ENCODE measurements around the gene ATP2B2.

ATP2B2 gene

DNA sequence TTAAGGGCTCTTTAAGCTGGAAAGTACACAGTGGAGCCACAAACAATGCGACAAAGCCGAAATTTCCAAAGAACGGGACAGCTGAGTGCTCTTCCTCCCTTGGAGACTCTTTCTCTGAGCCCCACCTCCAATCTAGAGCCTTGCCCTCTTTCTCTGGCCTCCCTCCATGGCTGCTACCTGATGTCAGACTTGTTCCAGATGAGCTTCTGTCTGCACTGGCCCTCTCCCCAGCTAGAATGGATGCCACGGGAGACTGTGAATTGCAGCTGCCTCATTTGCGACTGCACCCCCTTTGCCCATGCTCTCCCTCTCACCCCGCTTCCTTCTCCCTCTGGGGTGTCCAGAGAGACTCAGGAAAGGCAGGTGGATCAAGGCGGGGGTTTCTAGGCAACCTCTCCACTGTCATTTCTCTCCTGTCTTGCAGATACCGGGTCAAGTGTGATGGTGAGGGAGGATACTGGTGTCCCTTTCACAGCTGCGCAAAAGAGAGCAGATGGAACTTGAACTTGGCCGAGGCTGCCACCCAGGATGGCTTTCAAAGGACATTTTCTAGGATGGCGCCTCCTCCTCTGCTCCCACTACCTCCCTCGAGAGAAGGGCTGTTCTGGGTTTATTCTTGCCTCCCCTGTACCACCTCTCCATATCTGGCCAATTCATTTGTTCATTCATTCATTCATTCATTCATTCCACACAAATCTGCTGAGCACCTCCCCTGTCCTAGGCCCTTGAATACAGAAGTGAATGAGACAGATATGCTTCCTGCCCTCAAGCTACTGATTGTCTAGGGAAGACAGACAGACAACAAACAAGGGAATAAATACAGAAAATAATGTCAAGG lies 12.8 kb downstream of the ATP2B2 start:
- DNase-seq = no peak

DNA sequence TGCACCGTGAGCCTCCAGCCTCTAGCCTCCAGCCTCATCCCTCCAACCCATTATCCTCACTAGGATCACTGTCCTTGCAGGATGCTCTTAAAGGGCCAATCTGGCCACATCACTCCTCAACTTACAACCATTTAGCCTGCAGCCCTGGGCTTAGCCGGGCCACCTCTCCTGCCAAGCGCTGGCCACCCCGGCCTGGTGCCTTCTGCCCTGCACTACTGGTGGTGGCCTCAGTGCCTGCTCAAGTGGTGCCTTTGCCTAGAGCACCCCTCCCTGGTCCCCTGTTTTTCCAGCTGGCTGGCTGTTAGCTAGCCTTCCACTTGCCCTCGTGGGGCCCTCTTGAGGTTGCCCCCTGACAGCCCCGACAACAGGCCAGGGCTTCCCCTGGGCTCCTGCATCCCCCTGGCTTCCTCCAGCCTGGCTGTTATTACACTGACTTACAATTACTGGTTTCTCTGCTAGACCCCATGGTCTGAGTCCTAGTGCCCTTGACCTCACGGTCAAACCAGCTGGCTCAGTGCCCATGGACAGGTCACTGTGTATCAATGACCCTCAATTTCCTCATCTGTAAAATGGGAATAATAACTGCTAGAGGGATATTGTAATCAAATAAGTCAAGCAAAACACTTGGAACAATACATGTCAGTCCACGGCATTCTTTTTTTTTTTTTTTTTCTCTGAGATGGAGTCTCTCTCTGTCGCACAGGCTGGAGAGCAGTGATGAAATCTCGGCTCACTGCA lies 15.5 kb downstream of the ATP2B2 start:
- no peak for DNase-seq

DNA sequence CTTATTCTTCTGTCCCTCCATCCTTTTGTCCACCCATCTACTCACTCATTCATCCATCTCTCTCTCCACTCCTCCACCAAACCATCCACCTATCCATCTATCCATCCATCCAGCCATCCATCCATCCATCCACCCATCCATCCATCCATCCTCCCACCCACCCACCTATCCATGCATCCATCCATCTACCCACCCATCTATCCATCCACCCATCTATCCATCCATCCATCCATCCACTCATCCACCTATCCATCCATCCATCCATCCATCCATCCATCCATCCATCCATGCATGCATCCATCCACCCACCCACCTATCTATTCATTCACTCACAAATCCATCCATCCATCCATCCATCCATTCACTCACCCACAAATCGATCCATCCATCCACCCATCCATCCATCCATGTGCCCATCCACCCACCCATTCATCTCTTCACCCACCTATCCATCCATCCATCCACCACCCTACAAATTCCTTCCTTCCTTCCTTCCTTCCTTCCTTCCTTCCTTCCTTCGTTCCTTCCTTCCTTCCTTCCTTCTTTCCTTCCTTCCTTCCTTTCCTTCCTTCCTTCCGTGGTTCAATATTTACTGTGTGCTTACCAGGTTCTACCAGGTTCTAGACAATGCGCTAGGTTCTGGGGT lies 17.3 kb downstream of the ATP2B2 start:
- no peak for DNase-seq

DNA sequence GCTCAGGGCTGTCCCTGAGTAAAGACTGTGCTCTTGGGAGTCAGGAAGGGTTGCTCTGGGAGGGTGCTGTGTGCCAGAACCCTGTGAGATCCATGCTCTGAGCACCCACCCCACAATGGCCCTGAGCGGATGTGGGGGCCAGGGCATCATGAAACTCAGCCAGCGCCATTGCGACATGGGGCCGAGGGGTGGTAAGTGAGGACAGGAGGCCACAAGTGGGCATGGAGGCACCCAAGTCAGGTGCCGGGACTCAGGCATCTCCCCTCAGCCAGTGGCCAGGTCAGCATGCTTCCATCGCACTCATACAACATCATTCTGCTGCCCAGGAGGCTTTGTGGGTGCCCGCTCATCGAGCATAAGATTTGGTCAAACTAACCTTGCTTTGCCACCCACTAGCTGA lies 19.6 kb downstream of the ATP2B2 start:
- DNase-seq = no peak

DNA sequence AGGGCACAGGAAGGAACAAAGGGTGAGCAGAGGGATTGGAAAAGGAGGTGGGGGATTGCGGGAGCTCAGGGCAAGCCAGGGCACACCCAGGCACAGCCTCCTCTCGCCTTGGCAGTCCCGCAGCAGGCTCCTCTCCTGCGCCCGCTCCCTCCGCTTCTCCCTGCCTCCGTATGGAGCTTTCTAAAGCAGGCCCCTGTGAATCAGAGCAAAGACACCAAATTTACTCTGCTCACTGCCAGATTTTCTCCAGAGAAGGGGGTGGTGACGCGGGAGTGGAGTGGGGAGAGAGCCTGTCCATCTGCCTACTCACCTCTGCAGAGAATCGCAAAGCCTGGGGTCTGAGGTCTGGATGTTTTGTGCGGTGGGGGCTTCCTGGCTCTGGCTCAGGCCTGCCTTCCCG lies 20.0 kb downstream of the ATP2B2 start:
- DNase-seq = no peak

DNA sequence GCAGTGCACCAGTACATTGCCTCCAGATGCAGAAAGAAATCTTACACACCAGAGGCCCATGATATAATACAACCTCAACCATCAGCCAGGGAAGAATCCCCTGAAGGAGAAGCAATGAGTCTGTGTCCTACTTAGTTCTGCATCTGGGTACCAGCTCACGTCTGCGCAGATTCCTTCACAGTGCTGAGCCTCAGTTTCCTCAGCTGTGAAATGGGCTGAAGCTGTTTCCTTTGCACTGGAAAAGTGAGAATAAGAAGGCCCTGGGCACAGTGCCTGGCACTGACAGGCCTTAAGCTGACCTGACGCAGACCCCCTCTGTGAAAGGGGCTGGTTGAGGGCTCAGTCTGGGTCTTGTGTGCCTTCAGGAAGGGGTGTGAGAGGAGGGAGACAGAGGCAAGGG lies 20.7 kb downstream of the ATP2B2 start:
- DNase-seq = no peak

DNA sequence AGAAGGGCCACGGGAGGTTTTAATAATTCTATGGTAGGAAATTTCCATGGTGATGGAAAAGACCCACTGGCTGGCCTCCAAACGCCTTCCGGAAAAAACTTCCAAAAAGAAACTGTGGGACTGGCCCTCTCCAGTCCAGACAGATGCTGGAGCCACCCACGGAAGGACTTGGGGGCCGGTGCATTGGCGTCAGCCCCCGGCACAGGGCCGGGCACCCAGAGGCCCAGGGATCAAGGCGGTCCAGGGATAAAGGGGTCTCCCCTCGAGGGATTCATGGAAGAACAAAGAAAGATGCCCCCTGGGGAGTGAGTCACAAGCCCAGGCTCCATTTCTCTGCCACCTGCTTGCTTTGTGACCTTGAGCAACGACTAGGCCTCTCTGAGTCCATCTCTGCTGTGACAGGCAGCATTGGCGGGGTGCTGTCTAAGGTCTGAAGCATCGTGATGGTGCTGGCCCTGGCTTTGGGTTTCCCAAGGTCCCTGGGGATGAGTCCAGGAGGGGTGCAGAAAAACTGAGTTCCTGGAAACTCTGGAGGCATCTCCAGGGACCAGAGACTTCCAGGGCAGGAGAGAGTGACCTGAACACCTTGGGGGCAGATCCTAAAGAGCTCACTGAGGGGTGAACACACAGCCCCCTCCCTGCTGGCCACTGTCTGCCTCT lies 21.6 kb downstream of the ATP2B2 start:
- DNase-seq = no peak

DNA sequence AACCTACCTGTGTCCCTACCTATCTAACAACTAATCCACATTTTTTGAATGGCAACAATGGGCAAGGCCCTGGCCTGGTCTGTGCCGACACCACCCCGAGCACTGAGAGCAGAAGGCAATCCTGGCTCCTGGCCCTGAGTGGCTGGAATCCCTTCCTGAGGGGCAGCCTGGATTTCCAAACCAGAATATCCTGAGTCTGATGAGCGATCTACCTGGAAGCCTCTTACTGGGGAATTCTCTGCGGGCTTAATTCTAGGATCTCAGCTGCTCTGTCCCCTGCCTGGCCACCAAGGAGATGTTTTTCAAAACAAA lies 22.1 kb downstream of the ATP2B2 start:
- DNase-seq = no peak

DNA sequence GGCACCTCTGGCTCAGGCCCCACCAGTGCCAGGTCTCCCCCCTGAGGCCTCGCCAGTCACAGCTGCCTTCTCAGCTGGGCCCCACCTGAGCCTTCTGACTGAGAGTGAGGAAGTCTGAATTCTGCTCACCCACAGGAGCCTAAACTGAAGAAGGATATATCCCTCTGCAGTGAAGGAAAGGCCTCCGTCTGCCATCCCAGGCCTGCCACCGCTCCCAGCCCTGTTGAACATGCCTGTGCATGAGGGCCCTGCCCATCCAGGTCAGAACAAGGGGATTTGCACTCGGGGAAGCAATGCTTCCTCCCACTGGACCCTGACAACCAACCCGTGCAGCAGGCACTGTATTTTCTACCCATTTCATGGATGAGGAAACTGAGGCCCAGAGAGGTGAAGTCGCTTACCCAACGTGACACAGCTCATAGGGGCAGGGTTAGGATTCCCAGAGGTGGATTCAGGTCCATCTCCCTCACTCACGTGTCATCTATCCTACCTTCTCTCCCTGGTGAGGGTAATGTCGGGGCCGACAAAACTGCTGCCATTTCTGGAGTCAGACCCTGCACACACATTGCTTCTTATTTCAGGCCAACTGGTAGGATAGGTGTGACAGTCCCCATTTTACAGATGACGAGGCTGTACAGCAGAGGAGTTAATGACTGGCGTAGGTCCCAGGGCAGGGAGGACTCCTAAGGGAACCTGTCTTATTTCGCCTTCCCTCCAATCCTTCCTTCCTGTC lies 22.6 kb downstream of the ATP2B2 start:
- DNase-seq = no peak

DNA sequence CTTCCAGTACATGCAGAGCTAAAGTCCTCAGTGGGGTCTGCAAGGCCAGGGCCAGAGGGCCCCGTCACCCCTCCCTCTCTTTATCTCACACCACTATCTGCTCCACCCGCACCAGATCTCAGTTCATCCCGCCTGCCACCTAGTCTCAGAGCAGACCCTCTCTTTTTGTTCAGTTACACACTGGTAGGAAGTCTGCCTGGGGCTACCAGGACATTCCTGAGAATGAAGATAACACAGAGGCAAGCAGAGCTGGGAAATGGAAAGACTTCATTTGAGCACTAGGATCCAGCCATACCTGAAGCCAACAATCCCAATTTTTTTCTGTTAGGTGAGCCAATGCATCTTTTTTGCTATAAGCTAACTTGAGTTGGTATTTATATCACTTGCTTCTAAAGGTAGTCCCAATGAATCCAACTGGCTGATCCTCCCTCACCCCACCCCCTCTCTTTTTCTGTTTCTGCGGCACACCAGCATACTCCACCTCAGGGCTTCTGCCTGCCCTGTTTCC lies 24.5 kb downstream of the ATP2B2 start:
- no peak for DNase-seq

DNA sequence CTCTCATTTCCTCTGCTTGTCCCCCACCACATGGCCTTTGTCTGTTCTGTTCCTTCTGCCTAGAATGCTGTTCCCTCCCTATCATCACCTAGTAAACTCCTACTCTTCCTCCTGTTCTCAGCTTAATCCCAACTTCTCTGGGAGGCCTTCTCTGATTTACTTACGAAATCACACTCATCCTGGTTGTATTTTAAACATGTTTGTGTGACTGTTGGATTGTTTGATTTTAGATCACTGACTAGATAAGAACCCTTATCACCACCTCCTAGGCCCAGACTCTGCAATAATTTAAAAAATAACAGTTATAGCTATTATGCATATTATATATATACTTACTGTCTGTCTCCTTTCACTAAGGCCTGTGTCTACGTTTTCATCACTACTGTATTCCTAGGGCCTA lies 26.1 kb downstream of the ATP2B2 start:
- DNase-seq = no peak

DNA sequence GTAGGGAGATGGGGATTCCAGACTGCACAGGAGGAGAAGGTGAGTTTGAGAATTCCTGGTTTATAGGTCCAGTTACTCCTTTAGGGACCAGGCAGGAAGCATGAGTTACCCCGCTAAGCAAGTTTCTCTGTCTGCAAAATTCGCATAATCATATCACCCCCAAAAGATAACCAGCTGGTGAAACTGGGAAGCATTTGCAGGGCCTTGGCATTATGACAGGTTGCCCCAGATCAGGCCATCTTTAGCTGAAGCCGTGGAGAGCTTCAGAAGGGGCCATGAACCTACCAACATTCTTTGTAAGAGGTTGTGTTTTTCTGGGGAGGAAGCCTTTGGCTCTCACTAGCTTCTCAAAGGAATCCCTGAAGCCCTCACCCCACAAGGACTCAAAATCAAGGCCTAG lies 29.4 kb downstream of the ATP2B2 start:
- DNase-seq = no peak

DNA sequence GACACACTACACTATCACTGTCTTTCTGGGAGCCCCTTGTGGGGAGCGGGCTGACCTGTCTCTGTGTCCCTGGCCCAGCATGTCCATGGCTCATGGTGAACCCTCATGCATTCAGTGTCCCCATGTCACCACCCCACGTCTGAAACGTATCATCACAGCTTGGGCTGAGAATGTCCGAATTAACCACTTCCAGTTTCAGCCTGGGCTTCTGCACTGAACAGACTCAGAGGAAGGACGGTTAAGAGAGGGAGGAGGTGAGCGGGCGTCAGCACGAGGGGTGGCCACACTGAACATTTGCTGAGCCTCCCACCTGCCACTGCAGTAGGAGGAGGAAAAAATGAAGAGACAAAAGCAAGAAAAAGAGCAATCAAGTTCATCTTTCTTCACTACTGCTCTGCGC lies 30.5 kb downstream of the ATP2B2 start:
- no peak for DNase-seq

DNA sequence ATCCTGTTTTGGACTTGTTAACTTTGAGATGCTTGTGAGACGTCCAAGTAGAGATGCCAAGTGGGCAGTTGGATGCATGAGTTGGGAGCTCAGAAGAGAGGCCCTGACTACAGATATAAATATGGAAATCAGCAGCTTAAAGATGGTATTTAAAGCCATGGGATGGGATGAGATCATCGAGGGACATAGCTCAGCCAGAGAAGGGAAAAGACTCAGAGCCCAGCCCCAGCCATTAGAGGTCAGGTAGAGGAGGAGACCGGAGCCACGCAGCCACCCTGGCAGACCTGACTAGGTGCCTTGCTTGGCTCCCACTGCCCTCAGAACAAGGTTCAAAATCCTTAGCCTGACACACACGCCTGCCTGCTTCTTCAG lies 31.1 kb downstream of the ATP2B2 start:
- DNase-seq = no peak

DNA sequence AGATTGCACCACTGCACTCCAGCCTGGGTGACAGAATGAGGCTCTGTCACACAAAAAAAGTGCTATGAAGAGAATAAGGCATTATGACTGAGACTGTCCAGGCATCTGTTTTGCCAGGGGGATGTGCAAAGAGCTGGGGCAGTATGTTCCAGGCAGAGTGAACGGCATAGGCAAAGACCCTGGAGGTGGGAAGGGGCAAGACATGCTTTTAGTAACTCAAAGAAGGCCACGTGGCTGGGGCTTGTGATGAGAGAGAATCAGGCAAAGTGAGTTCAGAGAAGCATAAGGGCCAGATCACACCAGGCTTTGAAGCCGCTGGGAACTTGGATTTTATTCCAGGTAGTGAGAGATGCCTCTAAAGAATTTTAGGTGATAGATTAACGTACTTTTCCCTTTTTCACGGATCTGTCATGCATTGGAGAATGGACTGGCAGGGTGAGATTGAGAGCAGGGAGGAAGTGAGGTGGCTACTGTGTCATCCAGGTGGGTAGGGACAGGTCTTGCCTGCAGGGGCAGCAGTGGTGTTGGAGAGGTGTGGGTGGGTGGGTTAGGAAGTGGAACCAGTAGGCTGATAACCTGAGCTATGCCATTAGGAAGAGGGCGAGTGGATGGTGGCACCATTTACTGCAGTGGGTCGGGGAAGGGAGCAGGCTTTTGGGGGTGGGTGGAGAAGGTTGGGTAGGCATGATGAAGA lies 31.7 kb downstream of the ATP2B2 start:
- no peak for DNase-seq

DNA sequence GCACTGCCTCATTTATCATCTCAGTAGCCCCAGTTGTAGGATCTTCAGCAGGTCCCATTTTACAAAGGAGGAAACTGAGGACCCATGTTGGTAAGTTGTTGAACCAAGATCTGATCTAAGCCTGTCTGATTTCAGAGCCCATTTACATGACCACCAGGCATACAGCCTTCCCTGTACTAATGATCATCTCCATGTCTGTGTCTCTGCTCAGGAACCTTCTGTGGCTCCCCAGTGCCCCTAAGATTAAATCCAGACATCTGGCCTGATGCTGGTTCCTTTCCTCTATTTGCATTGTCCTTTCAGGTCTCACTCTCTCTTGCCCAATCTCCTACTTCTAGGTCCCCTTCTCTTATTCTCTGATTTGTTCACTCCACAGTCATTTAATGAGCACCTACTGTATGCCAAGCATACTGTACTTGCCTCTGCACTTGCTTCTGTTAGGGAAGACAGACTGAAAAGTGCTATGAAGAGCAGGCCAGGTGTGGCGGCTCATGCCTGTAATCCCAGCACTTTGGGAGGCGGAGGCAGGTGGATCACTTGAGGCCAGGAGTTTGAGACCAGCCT lies 32.4 kb downstream of the ATP2B2 start:
- DNase-seq = no peak

DNA sequence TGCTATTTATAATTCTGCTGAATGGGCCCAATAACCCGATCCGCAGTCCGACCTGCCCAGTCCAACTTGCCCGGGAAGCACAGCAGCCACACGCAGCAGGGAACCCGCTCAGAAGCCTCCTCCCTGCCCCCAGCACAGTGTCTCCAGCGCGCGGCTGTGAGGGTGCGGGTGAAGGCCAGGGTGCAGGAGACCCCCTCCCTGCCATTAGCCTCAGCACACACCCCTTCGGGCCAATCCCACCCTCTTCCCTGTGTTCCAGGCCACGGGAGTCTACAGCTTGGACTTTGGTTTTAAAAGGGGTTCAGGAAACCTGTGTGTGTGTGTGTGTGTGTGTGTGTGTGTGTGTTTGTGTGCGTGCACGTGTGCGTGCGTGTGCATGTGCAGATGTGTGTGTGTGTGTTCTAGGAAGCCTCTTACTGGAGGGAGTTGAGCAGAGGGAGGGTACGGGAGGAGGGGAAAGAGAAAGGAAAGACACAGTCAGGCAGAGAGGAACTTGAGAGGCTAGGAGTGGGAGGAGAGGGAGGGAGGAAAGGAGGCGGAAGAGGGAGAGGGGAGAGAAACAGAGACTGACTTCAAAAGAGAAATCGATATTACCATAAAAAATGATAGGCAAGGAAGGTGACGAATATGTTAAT lies 34.2 kb downstream of the ATP2B2 start:
- DNase-seq = no peak

DNA sequence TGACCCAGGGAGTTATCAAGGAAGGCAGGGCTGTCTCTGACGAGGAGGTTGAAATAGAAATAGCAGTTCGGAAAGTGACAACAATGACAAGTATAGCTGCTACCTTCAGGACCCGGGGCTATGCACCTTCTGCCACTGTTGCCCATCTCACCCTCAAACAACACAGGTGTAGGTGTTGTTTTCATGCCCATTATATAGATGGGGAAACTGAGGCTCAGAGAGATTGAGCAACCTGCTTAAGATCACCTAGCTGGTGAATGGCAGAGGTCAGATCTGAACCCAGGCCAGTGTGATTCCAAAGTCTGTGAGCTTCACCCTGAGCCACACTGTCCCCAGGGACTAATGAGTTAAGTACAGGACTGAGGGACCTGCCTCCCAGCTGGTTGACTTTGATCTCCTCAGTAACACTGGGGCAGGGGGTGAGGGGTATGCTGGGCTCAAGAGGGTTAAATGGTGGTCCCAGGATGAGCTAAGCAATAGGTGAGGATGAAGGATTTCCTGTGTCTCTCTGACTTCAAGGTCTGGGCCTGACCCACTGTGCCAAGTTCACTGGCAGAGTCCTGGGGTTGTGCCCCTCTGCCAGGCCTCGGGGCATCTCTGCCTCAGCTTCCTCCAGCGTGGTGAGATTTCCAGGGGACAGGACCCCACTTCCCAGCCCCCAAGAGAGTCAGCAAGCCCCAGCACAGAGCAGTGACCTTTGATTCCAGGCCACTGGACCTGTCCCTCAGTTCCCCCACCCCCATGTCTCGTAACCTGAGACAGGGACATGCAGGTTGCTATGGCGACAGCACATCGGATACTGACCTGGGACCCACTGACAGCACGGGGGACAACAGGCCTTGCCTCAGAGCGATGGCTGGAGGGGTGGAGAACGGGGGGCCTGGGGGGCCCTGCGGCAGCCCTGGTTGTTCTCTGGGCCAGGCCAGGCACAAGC lies 35.0 kb downstream of the ATP2B2 start:
- no peak for DNase-seq

DNA sequence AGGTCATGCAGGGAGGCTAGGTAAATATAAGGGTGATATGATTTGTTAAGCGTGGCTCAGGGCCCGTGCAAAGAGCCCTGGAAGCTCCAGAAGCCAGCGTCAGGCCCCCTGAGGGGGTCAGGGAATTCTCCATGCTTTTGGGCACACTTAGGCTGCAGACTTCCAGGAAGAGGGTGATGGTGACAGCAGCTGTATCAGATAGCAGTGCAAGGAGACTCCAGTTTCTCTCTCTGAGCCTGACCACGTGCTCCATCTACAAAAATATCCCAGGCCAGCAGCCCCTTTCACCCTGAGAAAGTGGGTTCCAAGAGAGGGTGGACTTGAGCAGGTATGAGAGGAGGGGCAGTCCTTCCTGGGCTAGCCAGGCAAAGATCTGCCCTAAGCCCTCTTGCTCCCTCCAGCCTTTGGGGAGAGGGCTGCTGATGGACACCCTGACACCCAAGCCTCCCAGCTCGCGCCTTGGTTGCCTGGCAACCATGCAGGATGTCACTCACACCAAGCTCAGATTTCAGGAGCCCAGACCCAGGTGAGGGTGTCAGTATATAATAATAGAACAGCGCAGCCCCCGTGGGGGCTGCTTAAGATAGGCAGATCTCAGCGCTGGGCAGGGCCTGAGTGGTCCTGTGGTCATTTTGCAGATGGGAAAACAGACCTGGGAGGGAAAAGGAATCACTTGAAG lies 35.8 kb downstream of the ATP2B2 start:
- no peak for DNase-seq

Data from NCI-H1436 treated with DMSO at 0.1 percent for 48 hours (cell line).